CD4-positive, alpha-beta T cell treated with Interleukin-4 for 4 hours (primary cell): ENCODE results near the gene OR2A42.
"Not testable (repeated sequence)": the region's sequence is repeated elsewhere in the genome, so short reads cannot be mapped to it uniquely, and the experiment has no call there.

Experiments used
- DNase-seq: peaks from one replicate; pipeline ENCODE4 v3.0.0-alpha.2; 2020

The OR2A42 gene

DNA sequence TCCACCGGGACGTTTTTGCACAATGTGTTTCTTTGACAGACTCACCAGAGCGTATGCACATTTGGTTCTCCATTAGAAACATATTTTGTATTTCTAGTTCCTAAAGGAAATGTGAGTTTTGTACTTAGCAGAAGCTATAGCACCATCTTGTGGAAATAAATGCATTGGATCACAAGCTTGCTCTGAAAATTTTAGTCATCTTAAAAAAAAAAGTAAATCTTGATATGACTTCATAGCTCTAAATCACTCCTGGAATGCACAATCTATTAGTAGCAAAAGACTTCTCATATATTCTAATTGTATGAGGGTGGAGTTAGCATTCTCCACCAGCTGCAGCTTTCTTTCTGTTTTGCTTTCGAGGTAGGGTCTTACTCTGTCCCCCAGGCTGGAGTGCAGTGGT lies 20.3 kb downstream of the OR2A42 start:
- DNase-seq = not testable (repeated sequence)

DNA sequence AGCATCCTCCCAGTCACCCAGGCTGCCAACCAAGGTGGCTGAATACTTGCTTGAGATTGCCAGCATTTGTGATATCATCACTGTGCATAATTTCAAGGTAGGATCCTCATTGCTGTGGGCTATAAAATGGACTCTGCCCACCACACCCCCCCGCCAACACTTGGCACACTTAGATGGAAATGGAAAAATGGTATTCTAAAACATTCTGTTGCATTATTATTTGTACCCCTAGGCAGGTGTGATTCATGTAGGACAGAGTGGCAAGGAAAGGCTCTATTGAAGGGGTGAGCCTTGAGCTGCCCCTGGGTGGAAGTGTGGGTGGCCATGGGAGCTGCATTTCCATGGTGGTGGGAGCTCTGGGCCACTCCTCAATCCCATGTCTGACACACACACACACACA lies 20.8 kb downstream of the OR2A42 start:
- not testable (repeated sequence) for DNase-seq

DNA sequence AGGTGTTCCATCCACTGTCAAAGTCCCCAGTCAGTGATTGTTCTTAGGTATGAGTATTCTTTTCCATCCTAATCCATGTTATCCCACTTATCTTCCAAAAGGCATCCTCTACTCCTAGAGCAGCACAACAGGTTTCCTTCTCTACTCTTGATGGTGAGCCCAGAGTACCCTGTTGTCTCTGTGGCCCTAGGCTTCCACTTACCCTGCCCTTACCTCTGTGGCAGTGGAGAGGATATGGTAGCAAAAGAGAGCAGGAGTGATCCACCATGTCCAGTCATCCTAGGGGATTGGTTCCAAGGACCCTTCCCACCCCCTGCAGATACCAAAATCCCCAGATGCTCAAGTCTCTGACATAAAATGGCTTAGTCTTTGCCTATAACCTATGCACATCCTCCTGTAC lies 22.2 kb downstream of the OR2A42 start:
- not testable (repeated sequence) for DNase-seq

DNA sequence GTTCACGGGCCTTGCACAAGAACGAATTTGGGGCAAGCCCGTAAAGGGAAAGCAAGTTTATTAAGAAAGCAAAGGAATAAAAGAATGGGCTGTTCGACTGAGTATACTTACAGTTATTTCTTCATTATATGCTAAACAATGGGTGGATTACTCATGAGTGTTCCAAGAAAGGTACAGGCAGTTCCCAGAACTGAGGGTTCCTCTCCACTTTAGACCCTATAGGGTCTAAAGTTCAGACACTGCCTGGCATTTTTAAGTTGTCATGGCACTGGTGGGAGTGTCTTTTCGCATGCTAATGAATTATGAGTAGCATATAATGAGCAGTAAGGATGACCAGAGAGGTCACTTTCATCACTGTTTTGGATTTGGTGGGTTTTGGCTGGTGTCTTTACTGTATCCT lies 34.1 kb downstream of the OR2A42 start:
- not testable (repeated sequence) for DNase-seq

DNA sequence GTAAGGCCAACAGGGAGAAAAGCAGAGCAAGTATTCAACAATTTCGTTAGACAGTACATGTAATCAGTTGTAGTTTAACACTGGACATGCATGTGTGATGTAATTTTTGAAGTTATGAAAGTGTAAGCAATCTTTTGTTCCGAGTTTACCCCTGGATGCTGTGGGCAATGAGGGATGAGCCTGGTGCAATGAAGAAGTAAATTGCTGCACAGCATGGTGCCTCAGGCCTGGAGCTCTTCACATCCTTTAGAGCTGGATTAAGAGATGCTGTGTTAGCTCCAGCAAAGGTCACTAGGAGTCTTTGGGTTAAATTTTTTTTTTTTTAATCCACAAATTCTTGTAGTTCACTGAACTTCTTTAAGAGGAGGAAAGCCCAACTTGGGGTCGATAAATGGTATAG lies 36.3 kb downstream of the OR2A42 start:
- not testable (repeated sequence) for DNase-seq

DNA sequence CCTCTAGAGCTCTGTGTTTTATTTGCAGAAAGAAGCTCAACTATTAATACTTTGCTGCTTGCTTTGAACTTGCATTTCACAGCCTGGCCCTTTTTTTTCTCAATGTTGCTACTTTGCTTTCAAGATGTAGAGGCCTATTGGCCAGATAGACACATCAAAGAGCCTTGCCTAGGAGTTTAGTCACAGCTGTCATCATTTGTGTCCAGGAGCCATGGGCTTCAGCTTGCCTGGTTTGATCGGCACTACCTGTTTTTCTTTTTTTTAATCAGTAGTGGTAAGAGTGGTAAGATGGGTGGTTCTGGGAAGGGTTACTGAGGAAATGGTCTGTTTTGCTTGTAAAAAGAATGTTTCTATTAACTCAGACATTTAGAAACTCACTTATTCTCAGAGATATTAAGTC lies 37.4 kb downstream of the OR2A42 start:
- DNase-seq = not testable (repeated sequence)

DNA sequence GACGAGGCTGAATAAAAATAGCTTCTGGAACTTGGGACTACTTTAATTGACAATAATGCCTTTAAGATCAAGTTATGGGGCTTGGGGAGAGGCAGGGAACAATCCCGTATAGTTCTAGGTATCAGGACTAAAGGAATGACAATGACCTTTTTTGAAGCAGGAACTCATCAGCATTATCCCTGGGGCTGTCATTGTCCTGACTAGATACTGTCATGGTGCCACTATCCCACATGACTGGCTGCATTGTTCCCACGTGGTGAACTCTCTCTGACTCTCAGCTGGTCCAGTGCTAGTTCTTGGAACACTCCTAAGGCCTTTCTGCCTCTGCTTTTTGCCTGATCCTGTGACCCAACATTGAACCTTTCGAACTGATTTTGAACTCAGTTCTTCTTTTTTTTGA lies 40.5 kb downstream of the OR2A42 start:
- not testable (repeated sequence) for DNase-seq

DNA sequence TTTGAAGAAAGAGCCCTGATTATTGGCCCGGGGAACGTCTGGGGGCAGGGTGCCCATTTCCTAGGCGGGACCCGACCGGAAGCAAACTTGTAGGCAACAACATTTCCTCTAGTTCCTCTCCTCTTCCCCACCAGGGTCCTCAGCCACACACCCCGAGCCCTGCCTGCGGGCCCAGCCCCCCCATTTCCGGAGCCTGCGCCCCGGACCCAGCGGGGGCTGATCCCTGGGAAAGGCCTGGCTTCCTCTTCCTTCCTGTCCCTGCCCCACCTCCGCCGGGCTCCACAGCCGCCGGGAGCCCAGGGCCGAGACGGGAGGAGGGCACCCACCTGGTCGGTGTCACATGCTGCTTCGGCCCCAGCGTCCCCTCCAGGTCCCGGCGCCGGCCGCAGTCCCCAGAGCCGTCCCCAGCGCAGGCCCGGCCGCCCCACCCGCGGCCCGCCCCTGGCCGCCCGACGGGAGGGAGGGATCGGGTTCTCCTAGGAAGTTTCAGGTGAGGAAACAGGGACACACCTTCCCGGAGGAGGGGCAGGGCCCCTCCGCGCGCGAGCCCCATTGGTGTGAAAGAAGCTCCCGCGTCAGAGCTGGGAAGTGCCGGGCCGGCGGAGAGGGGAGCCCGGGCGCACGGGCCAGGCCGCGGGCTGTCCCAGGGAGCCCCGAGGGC lies 44.1 kb downstream of the OR2A42 start, which contains the start of gene ARHGEF35:
ARHGEF35 (minus strand) TSS at position 622 of the 661 bp plus-strand sequence. CDS start 7,450 bp downstream, outside the sequence.
- DNase-seq = not testable (repeated sequence)

DNA sequence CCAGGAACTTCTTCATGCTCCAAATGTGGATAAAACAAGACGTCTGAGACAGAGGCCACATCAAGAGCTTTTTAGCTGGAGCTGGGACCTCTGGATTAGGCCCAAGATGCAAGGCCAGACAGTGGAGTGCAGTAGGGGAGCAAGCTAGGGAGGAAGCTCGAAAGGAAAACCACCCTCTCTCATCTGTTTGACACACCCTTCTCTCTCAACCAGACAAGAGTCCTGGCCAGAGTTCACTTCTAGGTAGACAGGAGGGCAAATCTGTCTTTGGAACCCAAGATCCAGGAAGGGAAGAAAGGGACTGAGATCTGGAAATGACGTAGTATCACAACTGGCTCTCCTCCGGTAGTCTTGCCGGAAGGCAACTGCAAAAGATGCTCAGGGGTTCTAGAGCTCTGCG lies 45.0 kb downstream of the OR2A42 start:
- DNase-seq = not testable (repeated sequence)

DNA sequence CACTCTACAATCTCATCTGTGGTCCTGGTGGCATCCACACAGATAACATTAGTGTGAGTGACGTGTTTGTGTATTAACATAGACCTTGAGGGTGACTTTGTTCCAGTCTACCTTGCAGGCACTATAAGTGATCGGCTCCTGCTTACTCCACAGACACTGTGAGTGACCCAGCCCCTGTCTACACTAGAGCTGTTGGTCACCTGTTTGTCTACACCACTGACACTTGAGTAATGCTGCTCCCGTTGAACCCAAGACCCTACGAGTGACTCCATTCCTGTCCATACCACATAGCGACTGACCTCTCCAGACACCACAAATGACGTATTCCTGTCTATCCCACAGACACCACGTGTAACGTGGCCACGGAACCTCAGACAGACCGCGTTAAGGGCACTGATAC lies 45.6 kb downstream of the OR2A42 start:
- not testable (repeated sequence) for DNase-seq

DNA sequence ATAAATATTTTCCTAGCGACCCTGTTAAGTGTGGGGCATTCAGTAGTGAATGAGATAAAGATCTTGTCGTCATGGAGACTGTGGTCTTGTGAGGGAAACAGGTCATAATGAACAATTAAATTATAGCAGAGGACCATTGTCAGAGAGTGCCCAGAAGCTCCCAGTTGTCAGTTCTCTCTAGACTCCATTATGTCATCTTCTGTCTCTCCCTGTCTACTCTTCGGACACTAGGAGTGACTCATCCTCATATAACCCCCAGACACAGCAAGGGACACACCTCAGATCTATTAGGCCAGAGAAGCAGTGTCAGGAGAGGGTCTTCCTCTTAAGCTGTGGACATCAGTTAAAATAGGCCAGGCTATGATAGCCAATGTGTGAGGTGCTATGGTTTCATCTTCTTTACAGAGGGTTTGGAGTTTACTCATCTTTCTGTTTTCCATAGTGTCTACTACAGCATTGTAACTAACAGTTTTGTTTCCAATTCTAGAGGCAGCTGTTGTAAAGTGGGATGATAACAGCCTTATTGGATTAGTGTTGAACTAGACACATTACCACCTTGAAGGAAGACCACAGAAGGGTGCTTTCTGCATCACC lies 50.7 kb downstream of the OR2A42 start:
- not testable (repeated sequence) for DNase-seq

DNA sequence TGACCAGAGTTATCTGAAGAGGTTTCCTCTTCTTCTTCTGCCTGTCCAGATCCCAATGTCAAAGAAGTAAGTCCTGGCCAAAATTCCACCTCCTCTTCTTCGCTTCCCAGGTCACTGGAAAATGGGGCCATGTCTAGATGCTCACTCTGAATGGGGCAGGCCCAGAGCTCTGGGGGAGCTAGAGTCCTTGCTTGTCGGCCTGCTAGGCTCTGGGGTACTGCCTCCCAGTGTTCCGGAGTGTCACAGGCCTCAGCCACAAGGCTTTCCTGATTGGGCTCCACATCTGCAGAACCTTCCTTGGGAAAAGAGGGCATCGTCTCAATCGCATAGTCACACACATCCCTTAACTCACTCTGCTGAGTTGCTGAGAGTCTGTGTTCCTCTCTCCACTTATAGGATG lies 51.6 kb downstream of the OR2A42 start:
- not testable (repeated sequence) for DNase-seq

DNA sequence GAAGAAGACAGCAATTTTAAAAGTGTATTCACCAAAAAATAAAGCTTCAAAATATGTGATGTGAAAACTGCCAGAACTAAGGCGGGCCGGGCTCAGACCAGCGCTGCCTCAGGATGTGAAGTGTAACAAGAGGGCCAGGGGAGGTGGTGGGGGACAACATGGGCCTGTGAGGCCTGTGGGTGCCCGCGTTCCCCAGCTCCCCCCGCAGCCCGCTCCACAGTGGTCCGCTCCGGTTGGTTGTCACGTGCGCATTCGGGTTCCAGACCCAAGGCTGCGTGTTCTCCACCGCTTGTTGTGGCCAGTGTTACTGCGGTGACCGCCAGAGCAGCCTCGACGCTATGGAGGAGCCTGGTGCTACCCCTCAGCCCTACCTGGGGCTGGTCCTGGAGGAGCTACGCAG lies 56.2 kb downstream of the OR2A42 start, which contains the start of gene CTAGE4:
CTAGE4 (plus strand) TSS at position 301 of the 400 bp plus-strand sequence; CDS start at position 339, 38 bp downstream.
- not testable (repeated sequence) for DNase-seq

DNA sequence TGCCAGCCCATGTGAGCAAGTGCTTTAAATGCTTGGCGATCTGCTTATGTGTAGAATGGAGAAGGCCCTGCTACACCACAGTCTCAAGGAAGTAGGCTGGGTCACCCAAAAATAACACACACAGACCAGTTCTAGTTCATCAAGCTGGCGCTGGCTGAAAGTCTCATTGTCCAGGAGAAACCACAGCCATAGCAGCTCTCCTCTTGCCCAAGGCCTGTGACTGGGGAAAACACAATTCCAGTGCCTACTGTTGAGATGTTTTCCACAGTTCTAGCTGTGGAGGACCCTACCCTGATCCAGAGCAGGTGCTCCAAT lies 60.3 kb downstream of the OR2A42 start:
- not testable (repeated sequence) for DNase-seq

DNA sequence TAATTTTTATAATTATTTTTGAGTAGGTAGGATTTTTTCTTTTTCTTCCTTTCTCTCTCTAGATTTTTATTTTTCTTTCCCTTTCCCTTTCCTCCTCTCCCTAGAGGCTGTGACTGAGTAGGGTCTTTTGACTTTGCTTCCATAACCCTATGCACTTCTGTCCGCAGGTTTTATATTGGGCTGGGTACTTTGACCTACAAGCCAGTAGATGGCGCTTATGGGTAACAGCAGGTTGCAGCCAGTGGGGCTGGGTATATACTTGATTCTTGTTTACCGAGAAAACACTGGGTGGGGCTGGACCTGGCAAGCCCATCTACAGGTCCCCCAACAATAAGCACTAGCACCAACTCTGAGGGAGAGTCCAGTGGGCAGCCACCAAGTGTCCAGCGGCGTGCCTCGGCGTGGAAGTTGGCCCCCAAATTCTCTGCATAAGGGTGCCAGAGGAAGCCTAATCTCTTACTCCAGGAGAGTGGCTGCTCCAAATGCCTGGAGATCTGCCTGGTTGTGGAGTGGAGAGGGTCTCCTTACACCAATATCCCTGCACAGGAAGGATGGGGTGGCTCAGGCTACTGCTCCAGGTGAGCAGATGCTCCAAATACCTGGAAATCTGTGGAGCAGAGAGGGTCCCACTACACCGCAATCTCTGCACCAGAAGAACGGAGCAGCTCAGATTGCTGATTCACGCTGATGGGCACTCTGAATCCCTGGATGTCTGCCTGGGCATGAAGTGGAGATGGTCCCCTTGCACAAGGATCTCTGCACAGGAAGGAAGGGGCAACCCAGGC lies 60.8 kb downstream of the OR2A42 start:
- peak; percentile 52 for DNase-seq
